CD4-positive, alpha-beta T cell treated with Interleukin-4 for 1 hour (primary cell): ENCODE measurements around the gene SMAD9.

Source experiments
- DNase-seq, 2 donors: peaks; one replicate each; pipeline ENCODE4 v3.0.0-alpha.2; 2020 to 2022

Gene SMAD9

DNA sequence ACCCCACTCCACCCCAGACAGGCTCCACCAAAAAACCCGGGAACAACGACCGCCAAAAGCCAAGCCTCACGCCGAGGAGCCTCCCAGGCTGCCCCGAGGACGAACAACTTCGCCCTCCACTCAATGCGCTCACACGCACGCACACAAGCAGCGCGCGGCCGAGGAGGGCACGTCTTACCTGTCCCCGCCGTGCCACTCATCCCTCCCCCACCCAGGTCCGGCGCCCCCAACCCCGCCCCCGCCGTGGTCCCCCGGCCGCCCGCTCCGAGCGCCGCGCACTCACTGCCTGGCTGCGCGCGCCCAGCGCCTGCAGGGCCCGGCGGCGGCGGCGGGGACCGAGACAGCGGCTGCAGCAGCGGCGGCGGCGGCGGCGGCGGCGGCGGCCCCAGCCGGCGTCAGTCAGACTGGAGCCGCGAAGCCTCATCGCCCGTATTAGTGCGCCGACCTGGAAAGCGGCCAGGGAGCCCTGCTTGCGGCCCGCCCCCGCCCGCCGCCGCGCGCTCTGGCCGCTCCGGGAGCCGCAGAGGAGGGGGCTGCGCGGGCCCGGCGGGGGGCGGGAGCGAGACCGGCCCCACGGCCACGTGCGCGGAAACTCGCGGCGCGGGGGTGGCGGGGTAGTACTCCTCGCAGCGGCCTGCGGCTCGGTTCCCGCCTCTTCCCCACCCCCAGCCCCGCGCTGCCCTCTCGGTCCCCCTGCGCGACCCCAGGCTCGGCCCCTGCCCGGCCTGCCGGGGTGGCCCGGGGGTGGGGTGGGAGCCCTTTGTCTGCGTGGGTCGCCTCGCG lies at the start of gene SMAD9:
SMAD9 (minus strand) TSS at position 406 of the 783 bp plus-strand sequence. CDS start 40,549 bp downstream, outside the sequence.
- no peak for DNase-seq

DNA sequence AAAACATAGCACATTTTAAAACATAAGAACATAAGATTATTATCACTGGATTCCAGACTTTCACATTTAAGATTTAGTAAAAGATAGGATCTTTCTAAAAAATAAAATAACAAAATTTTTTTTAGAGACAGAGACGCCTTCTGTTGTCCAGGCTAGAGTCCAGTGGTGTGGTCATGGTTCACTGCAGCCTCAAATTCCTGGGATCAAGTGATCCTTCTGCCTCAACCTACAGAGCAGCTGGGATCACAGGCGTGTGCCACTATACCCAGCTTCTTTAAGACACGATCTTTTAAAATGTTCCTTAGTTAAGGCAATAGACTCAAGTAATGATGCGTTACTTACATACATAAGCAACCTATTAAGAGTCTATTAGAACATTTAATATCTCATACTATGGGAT lies 46.4 kb upstream of the SMAD9 start:
- no peak for DNase-seq

DNA sequence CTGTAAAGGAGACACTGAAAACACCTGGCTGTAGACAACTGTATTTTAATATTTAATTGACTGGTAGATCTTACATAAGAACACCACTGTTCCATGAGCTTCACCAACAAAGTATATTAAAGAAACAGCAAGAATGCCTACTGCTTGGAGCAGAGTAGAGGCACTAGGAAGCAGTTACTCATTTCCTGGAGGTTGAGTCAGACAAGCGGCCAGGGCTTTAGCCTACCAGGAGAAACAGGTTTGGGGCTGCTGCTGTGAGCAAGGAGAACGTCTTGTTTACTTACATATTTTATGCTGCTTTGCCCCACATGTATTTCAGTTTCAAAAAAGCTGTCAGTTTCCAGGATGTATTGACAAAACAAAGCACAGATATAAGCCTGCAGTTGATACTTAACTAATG lies 45.7 kb upstream of the SMAD9 start:
- no peak for DNase-seq

DNA sequence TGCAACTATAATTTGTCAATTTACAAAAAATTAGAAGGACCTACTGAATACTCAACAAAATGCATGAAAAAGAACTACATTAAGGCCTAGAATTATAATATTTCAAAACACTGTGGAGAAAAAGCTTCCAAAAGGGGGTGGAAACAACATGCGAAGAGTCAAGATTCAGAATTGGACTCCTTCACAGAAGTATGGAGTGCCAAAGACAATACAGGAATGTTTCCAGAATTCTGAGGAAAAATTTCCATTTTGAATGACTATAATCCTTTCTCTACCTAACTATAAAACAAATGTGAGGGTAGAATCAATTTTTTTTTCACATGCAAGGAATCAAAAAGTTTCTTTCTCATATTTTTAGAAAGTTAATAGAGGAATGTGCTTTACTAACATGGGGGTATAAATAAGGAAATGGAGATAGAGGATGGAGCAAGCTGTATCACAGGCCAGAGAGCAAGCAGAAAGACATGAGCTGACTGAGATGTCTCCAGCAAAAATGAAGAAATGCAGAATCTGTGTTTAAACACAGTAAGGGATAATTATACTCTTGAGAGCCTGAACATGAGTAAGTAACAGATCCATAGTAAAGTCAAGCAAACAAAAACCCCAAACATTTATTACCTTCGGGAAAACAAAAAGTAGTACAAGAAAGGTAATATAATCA lies 39.5 kb upstream of the SMAD9 start:
- DNase-seq, result no peak

DNA sequence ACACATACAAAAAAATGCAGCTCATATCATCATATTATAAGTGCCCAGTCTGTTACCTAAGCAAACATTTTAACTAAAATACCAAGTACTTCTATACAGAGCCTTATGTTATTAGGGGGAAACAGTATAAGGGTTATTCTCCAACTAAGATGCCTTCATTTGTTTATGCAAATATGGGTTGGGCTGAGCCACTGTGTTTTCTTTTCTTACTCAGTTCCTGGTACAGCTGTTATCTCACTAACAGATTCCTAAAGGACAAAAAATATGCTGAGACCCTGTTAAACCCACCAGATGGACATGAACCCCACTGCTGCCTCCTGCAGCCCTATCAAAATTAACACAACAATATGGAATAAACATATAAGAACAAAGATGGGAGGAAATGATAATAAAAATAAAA lies 34.5 kb upstream of the SMAD9 start:
- no peak for DNase-seq

DNA sequence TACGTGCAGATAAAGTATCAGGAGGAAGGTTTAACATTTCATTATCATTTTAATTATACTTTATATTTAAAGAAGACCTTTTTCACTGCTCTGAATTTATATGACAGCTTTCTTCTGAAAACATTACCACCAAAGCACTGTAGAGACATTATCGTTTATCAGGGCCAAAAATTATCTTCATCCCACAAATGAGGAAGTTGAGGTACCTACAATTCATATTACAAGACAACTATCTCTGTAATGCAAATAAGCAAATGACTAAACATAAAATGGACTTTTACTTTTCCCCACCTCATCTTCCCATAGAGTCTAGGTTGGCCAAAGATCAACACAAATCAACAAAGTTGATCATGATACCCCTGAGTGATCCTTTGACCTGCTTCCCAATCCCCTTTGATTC lies 30.9 kb upstream of the SMAD9 start:
- no peak for DNase-seq

DNA sequence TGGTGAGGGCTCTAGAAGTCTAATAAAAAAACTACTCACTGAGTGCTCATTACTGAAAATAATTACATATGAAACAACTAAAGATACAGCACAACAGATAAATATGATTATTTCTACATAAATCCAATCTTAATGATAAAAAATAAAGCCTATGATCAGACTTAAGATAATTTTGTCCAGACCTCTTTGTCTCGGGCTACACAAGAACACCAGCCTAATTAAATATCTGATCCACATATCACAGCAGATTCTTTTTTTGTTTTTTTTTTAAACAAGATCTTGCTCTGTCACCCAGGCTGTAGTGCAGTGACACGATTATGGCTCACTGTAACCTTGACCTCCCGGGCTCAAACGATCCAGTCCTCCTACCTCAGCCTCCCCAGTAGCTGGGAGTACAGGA lies 30.3 kb upstream of the SMAD9 start:
- no peak for DNase-seq

DNA sequence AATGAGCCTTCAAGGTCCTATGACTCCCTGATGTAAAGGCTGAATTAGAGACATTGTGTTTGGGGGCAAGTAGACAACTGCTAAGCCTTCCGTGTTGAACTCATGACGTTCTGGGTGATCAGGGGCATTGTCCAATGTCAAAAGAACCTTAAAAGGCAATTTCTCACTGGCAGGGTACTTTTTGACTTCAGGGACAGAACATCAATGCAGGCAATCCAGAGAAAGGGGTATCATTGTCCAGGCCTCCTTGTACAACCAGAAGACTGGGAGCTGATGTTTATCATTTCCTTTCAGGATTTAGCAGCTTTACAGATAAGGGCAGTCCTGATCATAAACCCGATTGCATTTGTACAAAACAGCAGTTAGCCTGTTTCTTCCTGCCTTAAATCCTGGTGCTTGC lies 25.0 kb upstream of the SMAD9 start:
- DNase-seq, result no peak

DNA sequence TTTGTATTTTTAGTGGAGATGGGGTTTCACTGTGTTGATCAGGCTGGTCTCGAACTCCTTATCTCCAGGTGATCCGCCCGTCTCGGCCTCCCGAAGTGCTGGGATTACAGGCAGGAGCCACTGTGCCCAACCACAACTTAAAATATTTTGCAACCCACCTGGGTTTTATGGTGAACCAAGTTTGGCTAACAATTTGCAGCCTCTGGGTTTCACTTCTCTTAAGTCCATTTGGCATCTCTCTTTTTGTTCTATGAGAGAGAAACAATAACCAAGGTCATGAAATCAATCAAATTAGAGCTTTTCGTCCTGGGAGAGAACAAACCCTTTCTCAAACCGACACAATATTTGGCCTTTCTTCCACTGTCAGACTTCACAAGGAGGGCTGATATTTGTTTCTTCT lies 5.6 kb upstream of the SMAD9 start:
- DNase-seq, result no peak

DNA sequence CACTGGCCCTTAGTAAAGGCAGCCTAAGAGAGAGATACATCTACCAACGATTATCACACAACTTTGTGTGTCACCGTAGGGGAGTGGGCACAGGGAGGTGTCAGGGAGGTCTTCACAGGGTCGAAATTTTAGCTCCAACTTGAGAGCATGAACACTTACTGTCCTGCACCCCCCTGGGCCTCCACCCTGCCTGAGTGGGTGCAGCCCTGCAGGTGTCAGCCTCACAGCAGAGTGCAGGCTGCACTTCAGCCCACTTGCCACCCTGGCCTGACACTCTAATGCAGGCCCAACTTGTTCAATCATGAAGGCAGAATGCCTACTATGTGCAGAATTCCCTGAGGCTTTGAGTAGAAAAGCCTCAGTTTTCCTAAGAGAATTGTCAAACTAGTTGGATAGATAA lies 4.0 kb upstream of the SMAD9 start:
- no peak for DNase-seq

DNA sequence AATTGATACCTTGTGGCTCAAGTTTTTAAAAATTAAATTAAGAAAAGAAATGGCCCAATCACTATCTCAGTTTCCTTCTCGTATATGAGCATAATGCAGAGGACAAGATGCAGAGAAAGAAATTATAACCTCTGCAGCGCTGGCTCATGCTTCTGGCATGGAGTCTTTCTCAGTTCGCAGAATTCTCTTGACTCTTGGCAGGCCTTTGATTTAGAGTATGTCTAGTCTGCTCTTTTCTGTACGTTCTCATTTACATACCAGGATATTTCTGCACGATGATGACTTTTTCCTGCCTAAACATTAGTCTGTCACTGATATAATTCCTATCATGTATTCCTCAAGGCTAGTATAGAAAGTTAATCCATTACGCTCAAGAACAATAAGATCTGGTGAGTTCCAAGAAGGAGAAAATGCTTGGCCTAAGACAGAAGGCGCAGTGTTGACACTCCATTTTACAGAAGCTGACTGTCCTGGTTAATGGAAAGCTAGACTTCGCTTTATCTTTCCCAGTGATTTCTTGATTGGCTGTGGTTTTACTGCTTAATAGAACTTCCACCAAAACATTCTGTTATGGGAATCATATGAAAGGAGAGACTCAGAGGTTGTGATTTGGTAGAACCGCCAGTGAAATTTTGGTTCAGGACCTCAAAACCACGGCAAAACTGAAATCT lies 1.7 kb upstream of the SMAD9 start:
- DNase-seq, result no peak

DNA sequence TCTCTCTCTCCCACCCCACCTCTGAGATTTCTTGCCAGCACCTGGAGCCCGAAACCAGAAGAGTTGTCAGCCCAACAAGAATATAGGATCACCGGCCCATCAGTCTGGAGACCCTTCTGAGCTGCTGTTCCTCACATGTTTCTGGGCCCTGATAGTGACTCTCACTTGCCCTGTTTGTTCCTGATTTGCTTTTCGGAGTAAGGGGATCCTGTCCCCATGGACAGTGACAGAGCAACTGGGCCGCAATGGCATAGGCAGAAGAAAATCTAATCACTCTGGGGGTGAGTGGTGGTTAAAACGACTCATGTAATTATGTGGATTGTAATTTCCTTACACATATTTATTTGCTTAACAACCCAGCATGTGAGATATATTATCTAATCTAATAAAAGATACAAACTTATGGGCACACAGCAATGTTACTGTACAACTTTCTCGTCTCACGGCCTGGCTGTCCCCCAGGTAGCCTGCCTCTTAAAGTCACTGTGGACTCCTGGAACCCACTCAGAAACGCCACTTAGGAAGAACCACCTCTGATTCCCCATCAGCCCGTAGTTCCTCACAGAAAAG lies 663 bp upstream of the SMAD9 start:
- no peak for DNase-seq

DNA sequence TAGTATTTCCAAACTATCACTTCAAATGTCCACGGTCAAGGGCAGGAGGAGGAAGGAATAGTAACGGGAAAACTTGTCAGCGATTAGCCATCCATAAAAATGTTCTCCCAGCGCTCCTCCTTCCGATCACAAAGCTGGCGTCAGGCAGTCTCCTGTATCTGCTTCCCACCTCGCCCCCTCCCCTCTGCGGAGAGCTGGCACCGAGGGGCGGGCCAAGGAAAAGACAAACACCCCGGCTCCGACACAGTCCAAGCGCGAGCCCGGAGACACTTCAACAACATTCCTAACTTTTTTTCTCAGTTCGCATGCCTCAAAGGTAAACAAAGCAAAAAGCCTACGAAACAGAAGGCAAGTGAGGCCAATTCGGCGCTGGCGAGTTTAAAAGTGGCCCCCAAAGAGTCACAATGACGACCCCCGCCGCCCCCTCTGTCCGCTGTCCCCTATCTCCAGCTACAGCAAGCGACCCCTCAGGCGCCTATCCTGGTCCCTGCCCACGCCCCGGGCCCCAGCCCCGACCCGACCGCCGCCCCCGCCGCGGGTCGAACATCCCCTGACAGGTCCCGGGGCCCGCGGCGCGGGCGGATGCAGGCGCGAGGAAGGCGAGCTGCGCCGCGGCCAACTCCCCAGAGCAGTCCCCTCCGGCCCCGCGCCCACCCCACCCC lies 736 bp downstream of the SMAD9 start:
- no peak for DNase-seq

DNA sequence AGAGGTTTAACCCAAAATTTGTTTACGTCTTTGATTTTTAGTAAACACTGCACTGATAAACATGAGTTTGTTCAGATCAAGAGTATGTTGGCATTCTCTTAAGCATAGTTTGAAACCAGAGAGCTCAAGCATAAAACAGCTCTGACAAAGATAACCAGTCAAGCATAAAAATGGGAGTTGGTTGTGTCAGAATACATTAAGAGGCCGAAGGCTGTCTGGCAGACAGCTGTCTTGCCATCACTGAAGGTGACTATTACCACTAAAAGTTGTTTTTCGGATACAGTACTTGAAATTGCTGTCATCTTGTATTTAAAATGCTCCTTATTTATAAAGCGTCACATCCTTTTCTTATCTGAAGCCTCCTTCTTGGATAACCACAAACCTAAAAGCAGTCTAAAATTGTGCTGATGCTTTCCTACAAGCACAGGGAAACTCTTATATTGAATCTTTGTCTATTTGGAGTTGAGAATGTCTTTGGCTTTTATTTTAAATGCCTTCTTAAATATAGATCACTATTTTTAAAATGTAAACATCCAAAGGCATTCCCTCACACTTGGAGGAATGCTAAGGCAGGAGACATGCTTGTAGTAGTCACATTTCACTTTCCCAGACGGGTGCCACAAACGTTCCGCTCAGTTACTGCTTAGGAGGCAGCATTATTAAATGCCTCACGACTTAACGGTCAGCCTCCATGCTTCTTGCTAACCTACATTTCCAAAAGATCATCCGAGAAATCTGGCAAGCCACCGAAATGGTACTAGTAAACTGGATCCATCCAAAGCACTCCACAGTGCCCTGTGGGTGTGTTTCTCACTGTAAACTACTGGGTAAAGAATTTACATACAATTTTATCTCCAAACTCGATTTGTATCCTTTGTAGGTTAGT lies 1.5 kb downstream of the SMAD9 start:
- DNase-seq, result no peak

DNA sequence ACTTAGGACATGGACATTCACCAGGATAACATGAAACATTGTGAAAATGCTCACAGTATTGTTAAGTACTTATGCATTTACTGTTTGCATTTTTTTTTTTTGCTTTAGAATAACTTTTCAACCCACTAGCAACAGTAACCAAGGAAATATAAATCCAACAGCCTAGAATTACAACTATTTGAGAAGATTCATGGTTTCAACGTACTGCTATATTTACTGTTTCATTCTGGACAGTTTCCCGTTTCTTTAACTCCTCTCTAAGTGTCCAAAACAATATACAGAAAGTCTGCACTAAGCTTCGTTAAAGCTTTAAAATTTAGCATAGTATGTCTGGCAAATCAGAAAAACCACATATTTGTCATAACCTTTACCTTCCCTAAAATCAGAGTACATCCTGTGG lies 2.7 kb downstream of the SMAD9 start:
- no peak for DNase-seq

DNA sequence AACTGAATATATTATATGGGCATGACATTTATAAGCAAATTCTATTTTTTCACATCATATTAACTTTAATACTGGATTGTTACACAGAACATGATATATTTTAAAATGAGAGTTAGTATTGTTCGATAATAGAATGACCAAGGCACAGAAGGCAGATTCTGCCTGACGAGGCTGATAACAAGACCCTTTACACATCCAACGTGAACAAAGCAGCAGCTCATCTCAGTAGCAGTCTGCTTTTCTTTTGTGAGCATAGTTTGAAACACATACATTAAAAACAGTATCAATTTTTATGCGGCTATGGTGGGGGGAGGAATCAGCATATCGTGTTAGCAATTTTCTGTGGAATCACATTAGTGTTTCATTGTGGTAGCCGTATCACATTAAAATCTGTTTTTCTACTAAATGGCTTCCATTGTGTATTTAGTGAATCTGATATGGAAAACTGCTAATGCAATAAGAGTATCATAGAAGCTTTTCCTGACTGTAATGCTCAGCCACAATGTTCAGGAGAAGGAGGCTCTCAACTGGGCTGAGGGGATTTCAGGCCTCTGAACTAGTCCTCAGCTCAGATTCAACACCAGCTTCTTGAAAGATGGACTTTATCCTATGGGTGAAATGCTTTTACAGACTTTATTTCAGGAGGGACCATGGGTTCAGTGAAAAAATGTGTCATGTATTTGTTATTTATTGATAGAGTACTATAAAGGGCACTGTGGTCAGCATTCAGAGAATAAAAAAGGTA lies 4.0 kb downstream of the SMAD9 start:
- DNase-seq, result no peak

DNA sequence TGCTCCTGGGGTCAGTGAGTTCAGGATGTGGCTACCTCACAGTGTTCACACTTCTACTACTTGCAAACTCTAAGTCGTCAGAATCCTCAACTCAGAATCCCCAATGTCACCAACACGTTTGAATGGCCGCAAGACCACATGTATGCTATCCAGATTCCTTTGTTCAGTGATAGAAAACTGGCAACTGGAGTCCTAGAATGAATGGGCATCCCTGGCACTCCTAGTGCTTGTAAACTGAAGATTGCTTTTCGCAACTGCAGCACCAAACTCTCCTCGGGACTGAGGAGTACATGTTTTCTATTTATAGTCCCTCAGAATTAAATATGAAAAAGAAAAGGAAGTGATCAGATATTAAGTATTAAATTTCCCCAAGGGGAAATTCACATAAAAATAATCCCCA lies 4.9 kb downstream of the SMAD9 start:
- no peak for DNase-seq

DNA sequence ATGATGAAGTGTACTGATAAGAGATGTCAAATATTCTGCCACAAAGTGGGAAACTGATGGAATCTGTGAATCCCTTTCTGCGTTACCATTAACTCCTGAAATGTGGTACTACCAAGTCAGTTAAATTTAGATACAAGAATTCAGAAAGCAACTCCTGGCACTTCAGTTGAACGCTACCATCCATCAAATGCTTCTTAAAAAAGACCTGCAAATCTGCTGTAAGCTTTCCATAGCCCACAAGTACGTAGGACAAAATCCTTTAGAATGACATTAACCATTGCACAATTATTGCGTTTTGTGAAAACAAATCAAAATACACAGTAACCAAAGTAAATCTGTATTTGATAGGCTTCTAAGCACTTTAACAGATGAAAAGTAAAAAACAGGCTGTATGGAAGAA lies 5.4 kb downstream of the SMAD9 start:
- no peak for DNase-seq

DNA sequence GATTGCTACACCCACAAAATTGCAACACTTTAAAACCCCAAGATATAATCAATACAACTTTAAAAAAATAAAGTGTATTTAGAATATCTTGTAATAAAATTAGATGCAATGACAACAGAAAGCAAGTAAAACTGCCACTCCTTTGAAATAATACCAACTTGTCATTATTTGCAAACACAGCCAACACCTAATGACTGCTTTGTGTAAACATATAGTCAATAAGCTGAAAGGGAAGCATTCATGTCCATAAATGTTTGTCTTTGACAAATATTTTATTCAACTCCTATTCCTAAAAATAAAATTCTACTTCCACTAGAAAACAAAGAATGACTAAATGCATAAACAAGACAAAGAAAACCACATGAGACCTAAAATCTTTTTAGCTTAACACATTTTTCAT lies 6.6 kb downstream of the SMAD9 start:
- DNase-seq, result no peak

DNA sequence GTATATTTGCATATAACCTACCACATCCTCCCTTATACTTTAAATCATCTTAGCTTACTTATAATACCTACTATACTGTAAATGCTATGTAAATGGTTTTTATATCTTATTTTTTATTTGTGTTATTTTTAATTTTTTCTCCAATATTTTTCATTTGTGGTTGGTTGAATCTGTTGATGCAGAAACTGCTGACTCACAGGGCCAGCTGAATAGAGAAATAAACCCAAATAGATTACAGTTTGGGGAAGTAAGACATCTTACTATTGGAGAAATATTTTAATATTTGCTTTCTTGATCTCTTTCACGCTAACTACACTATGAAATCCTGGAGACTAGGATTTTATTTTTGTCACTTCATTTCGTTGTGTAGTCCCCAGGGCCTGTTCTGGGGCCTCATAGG lies 7.1 kb downstream of the SMAD9 start:
- no peak for DNase-seq

DNA sequence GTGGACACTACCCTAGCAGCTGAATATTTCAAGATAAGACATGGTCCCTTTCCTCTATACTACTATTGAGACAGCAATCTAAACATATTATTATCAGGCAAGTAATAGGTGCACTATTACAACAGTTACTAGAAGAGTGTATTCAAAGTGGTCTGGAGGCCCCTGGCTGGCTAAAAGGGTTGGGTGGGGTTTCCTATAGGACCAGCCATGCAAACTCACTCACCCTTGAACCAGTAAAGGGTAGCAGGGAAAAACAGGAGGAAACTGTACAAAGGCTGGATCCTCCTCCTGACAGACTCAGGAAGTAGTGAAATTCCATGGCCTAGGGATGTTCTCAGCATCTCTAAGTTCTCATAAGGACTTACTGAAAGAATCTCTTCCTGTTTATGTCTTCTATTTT lies 7.7 kb downstream of the SMAD9 start:
- no peak for DNase-seq

DNA sequence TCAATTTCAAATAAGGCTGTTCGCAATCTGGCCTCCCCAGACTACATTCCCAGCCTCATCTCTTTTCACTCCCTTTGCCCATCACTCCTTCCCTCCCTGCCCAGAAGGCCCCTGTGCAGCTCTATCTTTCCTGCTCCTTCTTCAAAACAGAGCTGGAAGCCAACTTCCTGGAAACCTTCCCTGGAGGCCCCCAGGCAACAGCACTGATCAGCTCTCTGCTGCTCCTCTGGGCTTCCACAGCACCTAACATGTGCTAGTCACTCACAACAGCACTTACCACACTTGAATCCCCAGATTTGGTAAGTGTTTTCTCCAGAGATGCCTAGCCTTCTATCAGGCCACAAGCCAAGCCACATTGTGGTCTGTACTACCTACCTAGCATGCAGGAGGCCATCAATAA lies 9.5 kb downstream of the SMAD9 start:
- DNase-seq, result no peak
